ENCODE results near the gene MUCL3.

DNA sequence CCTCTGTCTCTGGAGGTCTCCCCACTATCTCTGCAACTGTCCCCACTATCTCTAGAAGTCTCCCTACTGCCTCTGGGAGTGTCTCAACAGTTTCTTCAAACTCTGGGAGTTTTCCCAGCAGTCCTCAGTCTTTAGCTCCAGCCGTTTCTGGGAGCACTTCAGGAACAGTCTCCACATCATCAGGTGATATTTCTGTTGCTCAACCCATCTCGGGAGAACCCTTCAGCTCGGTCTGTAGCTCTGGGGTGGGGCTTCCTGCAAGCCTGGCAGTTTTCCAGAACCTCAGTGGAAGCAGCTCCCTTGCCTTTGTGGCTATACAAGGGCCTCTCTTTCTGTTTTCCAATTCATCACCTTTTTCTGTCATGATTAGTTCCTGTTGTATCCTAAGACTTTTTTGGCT is 5.8 kb upstream of the MUCL3 start:
- TF ChIP-seq EZH2 (IDR thresholded peaks at IDR 0.05; ENCODE audit: low read length) = no peak
- TF ChIP-seq, protein P1, sequence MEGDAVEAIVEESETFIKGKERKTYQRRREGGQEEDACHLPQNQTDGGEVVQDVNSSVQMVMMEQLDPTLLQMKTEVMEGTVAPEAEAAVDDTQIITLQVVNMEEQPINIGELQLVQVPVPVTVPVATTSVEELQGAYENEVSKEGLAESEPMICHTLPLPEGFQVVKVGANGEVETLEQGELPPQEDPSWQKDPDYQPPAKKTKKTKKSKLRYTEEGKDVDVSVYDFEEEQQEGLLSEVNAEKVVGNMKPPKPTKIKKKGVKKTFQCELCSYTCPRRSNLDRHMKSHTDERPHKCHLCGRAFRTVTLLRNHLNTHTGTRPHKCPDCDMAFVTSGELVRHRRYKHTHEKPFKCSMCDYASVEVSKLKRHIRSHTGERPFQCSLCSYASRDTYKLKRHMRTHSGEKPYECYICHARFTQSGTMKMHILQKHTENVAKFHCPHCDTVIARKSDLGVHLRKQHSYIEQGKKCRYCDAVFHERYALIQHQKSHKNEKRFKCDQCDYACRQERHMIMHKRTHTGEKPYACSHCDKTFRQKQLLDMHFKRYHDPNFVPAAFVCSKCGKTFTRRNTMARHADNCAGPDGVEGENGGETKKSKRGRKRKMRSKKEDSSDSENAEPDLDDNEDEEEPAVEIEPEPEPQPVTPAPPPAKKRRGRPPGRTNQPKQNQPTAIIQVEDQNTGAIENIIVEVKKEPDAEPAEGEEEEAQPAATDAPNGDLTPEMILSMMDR (optimal IDR thresholded peaks at IDR 0.05 in 1 of 3, IDR thresholded peaks at IDR 0.05 in 1 of 3, conservative IDR thresholded peaks at IDR 0.05 in 1 of 3; ENCODE audit: extremely low read depth in 1 of 3, insufficient read depth in 2 of 3, low read length in 3 of 3) = no peak

All from keratinocyte (primary cell).